WERI-Rb-1 (cell line): ENCODE measurements around the gene MB21D2.

Source experiments
- DNase-seq: peaks from one replicate; pipeline ENCODE4 v3.0.0-alpha.2; 2020
- H3K27ac ChIP-seq: fragments of 250-450 bp; sonication (Bioruptor Pico); 2 replicates; pipeline ENCODE4 v1.5.1; 2020; ENCODE audit warnings: mild to moderate bottlenecking, moderate library complexity
- H3K27me3 ChIP-seq: fragments of 250-450 bp; sonication (Bioruptor Pico); 2 replicates; pipeline ENCODE4 v1.5.1; 2021; ENCODE audit warnings: mild to moderate bottlenecking, low read depth, moderate library complexity; ENCODE audit not compliant: insufficient read depth, severe bottlenecking
- H3K36me3 ChIP-seq: fragments of 250-450 bp; sonication (Bioruptor Pico); 2 replicates; pipeline ENCODE4 v1.5.1; 2020; ENCODE audit warnings: mild to moderate bottlenecking, moderate library complexity
- H3K4me3 ChIP-seq: 2 replicates; pipeline ENCODE4 v1.5.1; 2011; ENCODE audit warnings: low read depth, mild to moderate bottlenecking, control low read depth, low read length
- H3K9me3 ChIP-seq: fragments of 250-450 bp; sonication (Bioruptor Pico); 2 replicates; pipeline ENCODE4 v1.5.1; 2021; ENCODE audit warnings: mild to moderate bottlenecking, moderate library complexity; ENCODE audit not compliant: severe bottlenecking
- TF ChIP-seq, protein P1 (sequence below): IDR thresholded peaks from 2 replicates; pipeline ENCODE4 v1.5.1; 2011; ENCODE audit warnings: low read depth, mild to moderate bottlenecking, control low read depth, inconsistent platforms, low read length

Gene MB21D2

GRCh38 chr3:192831111-192831644, 86.5 kb downstream of the MB21D2 start:
- no peaks in the 10 kb centered on the region for H3K9me3 ChIP-seq
- H3K27me3 ChIP-seq: no peaks in the 10 kb centered on the region
- H3K36me3 ChIP-seq: no peaks in the 10 kb centered on the region
- no peak for DNase-seq
- no peak overlapping the region for H3K27ac ChIP-seq
- no peak overlapping the region for H3K4me3 ChIP-seq
- TF ChIP-seq, protein P1, sequence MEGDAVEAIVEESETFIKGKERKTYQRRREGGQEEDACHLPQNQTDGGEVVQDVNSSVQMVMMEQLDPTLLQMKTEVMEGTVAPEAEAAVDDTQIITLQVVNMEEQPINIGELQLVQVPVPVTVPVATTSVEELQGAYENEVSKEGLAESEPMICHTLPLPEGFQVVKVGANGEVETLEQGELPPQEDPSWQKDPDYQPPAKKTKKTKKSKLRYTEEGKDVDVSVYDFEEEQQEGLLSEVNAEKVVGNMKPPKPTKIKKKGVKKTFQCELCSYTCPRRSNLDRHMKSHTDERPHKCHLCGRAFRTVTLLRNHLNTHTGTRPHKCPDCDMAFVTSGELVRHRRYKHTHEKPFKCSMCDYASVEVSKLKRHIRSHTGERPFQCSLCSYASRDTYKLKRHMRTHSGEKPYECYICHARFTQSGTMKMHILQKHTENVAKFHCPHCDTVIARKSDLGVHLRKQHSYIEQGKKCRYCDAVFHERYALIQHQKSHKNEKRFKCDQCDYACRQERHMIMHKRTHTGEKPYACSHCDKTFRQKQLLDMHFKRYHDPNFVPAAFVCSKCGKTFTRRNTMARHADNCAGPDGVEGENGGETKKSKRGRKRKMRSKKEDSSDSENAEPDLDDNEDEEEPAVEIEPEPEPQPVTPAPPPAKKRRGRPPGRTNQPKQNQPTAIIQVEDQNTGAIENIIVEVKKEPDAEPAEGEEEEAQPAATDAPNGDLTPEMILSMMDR: no peak

GRCh38 chr3:192830291-192831110, 87.2 kb downstream of the MB21D2 start:
- no peak overlapping the region for H3K4me3 ChIP-seq
- no peaks in the 10 kb centered on the region for H3K27me3 ChIP-seq
- TF ChIP-seq, protein P1: no peak
- H3K9me3 ChIP-seq: no peaks in the 10 kb centered on the region
- H3K36me3 ChIP-seq: no peaks in the 10 kb centered on the region
- DNase-seq: no peak
- no peak overlapping the region for H3K27ac ChIP-seq

GRCh38 chr3:192827863-192828594, 89.6 kb downstream of the MB21D2 start:
- Histone ChIP-seq H3K27me3 (no peaks in the 10 kb centered on the region), H3K27ac (no peak overlapping the region), H3K9me3 (no peaks in the 10 kb centered on the region), H3K4me3 (no peak overlapping the region), H3K36me3 (no peaks in the 10 kb centered on the region)
- TF ChIP-seq, protein P1: no peak
- DNase-seq: no peak

DNA sequence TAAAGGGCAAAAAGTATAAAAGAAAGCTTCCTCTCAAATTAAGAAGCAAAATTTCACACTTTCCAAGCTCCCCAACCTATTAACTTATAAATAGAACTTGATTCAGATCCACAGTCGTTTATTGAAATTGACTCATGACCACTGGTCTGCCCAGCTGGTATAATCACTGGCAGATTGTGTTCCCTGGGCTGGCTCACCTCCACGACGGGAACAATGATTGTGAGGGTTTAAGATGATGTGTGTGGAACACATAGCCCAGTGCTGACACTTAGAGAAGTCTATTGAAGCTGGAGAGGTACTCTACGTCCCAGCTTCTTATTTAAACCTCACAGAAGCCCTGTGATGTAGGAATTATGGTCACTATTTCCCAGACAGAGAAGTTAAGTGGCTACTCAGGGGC, 90.4 kb downstream of the MB21D2 start:
- Histone ChIP-seq H3K27me3 (no peaks in the 10 kb centered on the region), H3K9me3 (no peaks in the 10 kb centered on the region), H3K4me3 (no peak overlapping the region), H3K27ac (no peak overlapping the region), H3K36me3 (no peaks in the 10 kb centered on the region)
- no peak for DNase-seq
- TF ChIP-seq, protein P1: no peak

DNA sequence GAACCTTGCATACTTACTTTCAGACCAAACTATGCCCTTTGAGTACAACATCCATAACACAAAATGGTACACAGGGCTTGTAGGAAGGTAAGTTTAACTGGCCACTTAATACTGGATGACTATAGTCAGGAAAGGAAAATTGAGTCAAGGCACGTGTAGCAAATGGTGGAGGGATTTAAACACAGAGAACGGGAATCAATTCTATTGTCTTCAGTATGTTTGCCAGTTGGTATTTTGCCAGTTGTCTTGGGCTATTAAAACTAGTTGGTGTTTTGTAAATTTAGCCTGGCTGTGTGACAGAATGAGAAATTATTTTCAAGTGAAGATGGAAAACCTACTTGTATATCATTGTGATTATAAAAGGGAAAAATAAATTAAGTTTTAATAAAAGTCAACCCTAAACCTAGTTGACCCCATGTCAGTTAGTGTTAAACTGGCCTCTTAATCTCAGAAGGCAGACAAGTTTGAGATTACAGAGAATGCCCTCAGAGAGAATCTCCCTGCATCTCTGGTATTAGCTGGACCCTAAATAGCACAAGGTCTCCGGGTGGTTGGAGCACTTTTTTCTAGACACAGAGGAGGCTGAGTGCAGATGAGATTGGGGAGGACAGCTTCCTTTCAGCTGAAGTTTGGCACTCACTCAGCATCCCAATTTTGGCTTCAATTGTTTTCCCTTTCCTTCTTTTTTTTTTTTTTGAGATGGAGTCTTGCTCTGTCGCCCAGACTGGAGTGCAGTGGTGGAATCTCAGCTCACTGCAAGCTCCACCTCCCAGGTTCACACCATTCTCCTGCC, 91.2 kb downstream of the MB21D2 start:
- no peak overlapping the region for H3K27ac ChIP-seq
- TF ChIP-seq, protein P1: no peak
- no peak for DNase-seq
- no peaks in the 10 kb centered on the region for H3K36me3 ChIP-seq
- H3K4me3 ChIP-seq: no peak overlapping the region
- no peaks in the 10 kb centered on the region for H3K9me3 ChIP-seq
- H3K27me3 ChIP-seq: no peaks in the 10 kb centered on the region
